22Rv1 (cell line): ENCODE results near the gene NLK.

Source experiments
- H3K27ac ChIP-seq: fragments of 450-650 bp; 2 replicates; pipeline ENCODE4 v1.5.1; 2017
- ZFX ChIP-seq: fragments of 450-650 bp; IDR thresholded peaks from 2 replicates; pipeline ENCODE4 v1.6.1; 2017; ENCODE audit warnings: antibody characterized with exemption, borderline replicate concordance
- TF ChIP-seq, protein P1 (sequence below): fragments of 450-650 bp; IDR thresholded peaks from 2 replicates; pipeline ENCODE4 v1.5.1; 2017; ENCODE audit warnings: mild to moderate bottlenecking

The NLK gene

DNA sequence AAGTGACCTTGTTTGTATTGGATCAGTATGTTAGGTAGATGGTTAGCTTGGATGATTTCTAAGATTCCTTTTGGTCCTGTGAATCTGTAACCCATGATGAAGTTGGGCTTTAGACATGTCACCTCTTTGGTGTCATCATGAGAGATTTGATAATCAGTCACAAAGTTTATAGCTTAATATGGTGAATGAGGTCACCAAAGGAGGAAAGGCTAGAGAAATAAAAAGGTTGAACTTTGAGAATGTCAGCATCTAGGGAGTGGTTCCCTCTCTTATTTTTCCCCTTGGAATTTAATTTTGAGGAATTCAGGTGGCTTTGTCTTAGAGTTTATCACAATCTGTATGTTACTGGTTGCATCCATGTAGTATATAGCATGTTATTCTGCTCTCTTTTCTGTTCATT lies 45.3 kb downstream of the NLK start:
- H3K27ac ChIP-seq: no peak overlapping the region
- no peak for TF ChIP-seq ZFX
- TF ChIP-seq, protein P1, sequence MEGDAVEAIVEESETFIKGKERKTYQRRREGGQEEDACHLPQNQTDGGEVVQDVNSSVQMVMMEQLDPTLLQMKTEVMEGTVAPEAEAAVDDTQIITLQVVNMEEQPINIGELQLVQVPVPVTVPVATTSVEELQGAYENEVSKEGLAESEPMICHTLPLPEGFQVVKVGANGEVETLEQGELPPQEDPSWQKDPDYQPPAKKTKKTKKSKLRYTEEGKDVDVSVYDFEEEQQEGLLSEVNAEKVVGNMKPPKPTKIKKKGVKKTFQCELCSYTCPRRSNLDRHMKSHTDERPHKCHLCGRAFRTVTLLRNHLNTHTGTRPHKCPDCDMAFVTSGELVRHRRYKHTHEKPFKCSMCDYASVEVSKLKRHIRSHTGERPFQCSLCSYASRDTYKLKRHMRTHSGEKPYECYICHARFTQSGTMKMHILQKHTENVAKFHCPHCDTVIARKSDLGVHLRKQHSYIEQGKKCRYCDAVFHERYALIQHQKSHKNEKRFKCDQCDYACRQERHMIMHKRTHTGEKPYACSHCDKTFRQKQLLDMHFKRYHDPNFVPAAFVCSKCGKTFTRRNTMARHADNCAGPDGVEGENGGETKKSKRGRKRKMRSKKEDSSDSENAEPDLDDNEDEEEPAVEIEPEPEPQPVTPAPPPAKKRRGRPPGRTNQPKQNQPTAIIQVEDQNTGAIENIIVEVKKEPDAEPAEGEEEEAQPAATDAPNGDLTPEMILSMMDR: no peak

DNA sequence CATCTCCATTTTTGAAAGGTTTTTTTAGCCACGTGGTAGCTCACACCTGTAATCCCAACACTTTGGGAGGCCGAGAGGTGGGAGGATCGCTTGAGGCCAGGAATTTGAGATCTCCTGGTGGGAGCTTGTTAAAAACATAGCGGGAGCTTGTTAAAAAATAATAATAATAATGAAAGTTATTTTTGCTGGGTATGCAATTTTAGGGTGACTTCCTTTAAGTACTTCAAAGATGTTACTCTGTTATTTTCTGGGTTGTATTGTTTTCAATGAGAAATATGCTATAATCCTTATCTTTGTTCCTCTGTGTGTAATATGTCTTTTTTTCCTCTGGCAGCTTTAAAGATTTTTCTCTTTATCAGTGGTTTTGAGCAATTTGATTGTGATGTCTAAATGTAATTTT lies 48.1 kb downstream of the NLK start:
- no peak overlapping the region for H3K27ac ChIP-seq

DNA sequence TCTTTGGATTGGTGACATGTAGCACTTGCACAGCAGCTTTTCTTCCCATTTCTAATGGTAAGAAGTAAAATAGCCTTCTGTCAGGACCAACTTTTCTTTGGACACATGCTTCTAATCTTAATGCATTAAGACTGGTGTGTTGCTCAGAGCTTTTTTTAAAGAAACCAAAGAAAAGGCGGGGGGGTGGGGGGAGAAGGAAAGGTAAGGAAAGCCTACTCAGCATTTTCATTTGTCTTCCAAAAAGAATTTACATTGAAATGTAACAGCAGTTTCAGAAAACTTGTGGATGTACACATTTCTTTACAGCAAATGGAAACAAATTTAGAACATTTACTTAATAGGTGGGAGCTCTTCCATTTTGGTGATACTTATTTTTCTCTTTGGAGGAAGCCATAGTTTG lies 49.6 kb downstream of the NLK start:
- H3K27ac ChIP-seq: no peak overlapping the region
- TF ChIP-seq, protein P1: no peak
- no peak for TF ChIP-seq ZFX

More for the DNA sequence above, 48.1 kb downstream of the NLK start:
- TF ChIP-seq ZFX: no peak
- TF ChIP-seq, protein P1: no peak

DNA sequence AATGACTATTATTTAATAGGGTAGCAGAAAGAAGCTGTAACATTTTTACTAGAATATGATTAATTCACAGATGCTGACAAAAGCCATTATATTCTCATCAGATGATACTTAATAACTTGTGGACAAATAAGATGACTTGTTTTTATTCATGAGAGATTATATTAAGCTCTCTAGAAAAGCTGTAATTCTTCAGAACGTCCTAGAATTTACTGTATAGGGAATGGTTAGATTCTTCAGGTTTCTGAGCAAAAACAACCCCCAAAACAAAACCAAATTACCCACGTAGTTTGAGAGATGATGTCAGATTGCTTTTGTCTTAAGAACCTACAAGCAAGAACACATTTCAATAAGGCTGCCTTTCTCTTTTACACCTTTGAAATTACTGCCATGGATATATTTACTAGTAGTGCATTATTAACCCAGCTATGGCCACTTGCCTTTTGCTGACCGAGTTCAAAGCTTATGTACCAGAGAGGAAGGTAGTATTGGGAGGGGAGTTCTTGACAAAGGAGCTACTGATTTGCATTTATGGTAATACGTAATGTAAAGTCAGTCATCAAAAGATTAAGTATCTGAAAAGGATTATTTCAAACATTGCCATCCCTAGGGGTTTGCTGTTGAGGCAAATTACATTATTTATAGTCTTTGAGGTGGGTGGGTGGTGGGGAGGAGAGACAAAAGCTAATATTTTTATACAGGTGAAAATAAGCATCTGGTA lies 51.7 kb downstream of the NLK start:
- TF ChIP-seq ZFX: no peak
- TF ChIP-seq, protein P1: no peak
- no peak overlapping the region for H3K27ac ChIP-seq

DNA sequence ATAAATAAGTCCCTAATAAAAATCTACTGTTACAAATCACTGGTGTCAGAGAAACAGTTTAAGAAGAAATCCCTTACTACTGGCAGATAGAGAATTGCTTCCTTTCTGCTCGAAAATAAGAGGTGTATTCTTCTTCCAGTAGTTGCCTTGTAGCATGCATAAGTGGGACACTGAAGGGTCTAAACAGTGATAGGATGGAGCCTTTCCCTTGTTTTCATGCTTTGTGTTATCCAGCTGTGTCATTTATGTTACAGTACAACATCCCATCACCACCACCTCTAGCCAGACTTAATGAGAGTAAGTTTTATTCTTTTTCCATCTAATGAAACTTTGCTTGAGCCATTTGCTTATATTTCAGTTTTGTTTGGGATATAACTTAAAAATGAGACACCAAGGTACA lies 54.3 kb downstream of the NLK start:
- no peak overlapping the region for H3K27ac ChIP-seq
- TF ChIP-seq ZFX: no peak
- TF ChIP-seq, protein P1: no peak

DNA sequence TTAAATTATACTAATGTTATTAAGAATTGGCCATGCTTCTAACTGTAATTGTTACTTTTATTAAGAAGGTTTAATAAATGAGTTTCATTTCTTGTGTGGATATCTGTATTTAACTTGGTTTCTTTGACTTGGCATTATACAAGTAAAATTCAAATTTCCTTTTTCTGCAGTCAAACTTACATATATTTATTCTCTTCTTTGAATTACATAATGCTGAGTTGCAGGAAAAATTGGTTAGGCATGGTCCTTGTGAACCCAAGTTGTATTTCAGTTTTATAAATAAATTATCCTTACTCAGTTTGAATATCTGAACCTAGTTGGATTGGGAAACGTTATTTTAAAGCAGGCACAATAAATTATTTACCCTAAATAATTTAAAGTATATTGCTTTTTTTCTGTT lies 54.8 kb downstream of the NLK start:
- H3K27ac ChIP-seq: no peak overlapping the region

DNA sequence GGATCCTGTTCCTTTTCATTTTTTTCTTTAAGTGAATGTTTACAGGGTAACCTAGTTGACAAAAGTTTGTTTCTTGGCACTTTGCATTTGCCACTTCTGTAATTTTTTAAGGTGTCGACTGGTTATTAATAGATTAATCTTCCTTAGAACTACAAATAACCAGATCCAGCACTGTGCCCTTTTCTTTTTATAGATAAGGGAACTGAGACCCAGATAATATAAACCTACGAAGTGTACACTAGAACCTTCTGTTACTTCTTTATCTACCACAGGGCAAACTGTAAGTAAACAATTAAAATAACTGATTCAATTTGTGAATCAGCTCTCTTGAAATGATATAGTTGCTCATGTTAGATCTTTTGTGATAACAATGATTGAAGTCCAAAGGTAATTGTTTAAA lies 55.4 kb downstream of the NLK start:
- TF ChIP-seq ZFX: no peak
- TF ChIP-seq, protein P1: no peak
- H3K27ac ChIP-seq: peak overlapping the region; percentile 36

More for the DNA sequence above, 54.8 kb downstream of the NLK start:
- TF ChIP-seq, protein P1: no peak
- TF ChIP-seq ZFX: no peak

DNA sequence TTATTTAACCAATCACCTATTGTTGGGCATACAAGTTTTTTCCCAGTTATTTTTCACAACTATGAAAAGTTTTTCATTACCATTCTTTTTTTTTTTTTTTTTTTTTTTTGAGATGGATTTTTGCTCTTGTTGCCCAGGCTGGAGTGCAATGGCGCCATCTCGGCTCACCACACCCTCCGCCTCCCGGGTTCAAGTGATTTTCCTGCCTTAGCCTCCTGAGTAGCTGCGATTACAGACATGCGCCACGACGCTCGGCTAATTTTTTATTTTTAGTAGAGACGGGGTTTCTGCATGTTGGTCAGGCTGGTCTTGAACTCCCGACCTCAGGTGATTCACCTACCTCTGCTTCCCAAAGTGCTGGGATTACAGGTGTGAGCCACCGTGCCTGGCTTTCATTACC lies 56.1 kb downstream of the NLK start:
- H3K27ac ChIP-seq: peak overlapping the region; percentile 36; the same call in 1 of the 2 replicates
